IMR-90 (cell line): ENCODE data around the gene CLNS1A. TPM values are rescaled to one million over a fixed set of nuclear protein-coding genes. Genes with fewer than 3 reads are reported as not detected.
A peak's percentile ranks its signal among the peaks of the same experiment; 100 is the strongest.

Experiments used
- ATAC-seq: fragments of 200-7000 bp; cut with Tn5 transposase; 2 replicates; pipeline ENCODE4 v1.9.1; 2020; ENCODE audit warnings: low read depth, mild to moderate bottlenecking, moderate library complexity
- BruUV-seq: library from RNA; stranded (reverse); fragments of 400-500 nt; replicated peaks from 2 replicates; lab custom pipeline; 2021; lab: Mats Ljungman, UMichigan
- CTCF ChIA-PET: fragments of 300-600 bp; formaldehyde crosslinking; extraction: SDS; loops from one replicate; lab custom pipeline; 2021; ENCODE audit warnings: antibody characterized with exemption; lab: Yijun Ruan, JAX
- POLR2A ChIA-PET: fragments of 300-600 bp; sonication (Branson Sonifier 250); formaldehyde crosslinking; loops from one replicate; lab custom pipeline; 2022; ENCODE audit warnings: antibody characterized with exemption; ENCODE audit not compliant: unreplicated experiment; lab: Charles Lee
- DNase-seq: peaks from one replicate; pipeline ENCODE4 v3.0.0; 2013
- H2AFZ ChIP-seq: replicated peaks from 2 replicates; pipeline ENCODE3; 2013; ENCODE audit warnings: low read length, mild to moderate bottlenecking; ENCODE audit not compliant: poor library complexity
- H2AK5ac ChIP-seq: 2 replicates; pipeline ENCODE4 v1.6.1; 2013; ENCODE audit warnings: low read depth, low read length, inconsistent platforms
- H2AK9ac ChIP-seq: replicated peaks from 2 replicates; pipeline ENCODE3; 2013; ENCODE audit warnings: mild to moderate bottlenecking, low read depth, low read length, moderate library complexity; ENCODE audit not compliant: poor library complexity
- H2BK120ac ChIP-seq: 2 replicates; pipeline ENCODE4 v1.6.1; 2013; ENCODE audit warnings: low read depth, low read length, inconsistent platforms
- H2BK15ac ChIP-seq: 3 replicates; pipeline ENCODE4 v1.6.1; 2013; ENCODE audit warnings: low read depth, low read length, inconsistent platforms
- H2BK20ac ChIP-seq: 2 replicates; pipeline ENCODE4 v1.6.1; 2013; ENCODE audit warnings: low read depth, mild to moderate bottlenecking, inconsistent platforms, low read length, moderate library complexity
- H2BK5ac ChIP-seq: 2 replicates; pipeline ENCODE4 v1.6.1; 2013; ENCODE audit warnings: mild to moderate bottlenecking, low read depth, low read length, inconsistent platforms; ENCODE audit not compliant: poor library complexity, severe bottlenecking
- H3K14ac ChIP-seq: replicated peaks from 2 replicates; pipeline ENCODE4 v1.6.1; 2013; ENCODE audit warnings: low read depth, low read length, inconsistent platforms
- H3K18ac ChIP-seq: 2 replicates; pipeline ENCODE4 v1.6.1; 2013; ENCODE audit warnings: low read depth, low read length, control low read depth
- H3K23ac ChIP-seq: 2 replicates; pipeline ENCODE4 v1.6.1; 2013; ENCODE audit warnings: low read depth, low read length, inconsistent platforms
- H3K27ac ChIP-seq: 2 replicates; pipeline ENCODE4 v1.5.1; 2013; ENCODE audit warnings: mild to moderate bottlenecking, control low read depth, low read length; ENCODE audit not compliant: insufficient read depth
- H3K27me3 ChIP-seq: 2 replicates; pipeline ENCODE4 v1.6.1; 2013; ENCODE audit warnings: low read length; ENCODE audit not compliant: control insufficient read depth, insufficient read depth
- H3K36me3 ChIP-seq: 2 replicates; pipeline ENCODE4 v1.6.1; 2013; ENCODE audit warnings: low read length, mixed read lengths; ENCODE audit not compliant: control insufficient read depth, insufficient read depth
- H3K4ac ChIP-seq: 2 replicates; pipeline ENCODE4 v1.6.1; 2013; ENCODE audit warnings: low read depth, low read length, inconsistent platforms
- H3K4me1 ChIP-seq: 2 replicates; pipeline ENCODE4 v1.6.1; 2013; ENCODE audit warnings: low read length, mixed read lengths; ENCODE audit not compliant: control insufficient read depth, insufficient read depth
- H3K4me2 ChIP-seq: 2 replicates; pipeline ENCODE4 v1.6.1; 2013; ENCODE audit warnings: low read depth, mild to moderate bottlenecking, control low read depth, low read length, moderate library complexity
- H3K4me3 ChIP-seq: 2 replicates; pipeline ENCODE4 v1.5.1; 2013; ENCODE audit warnings: low read depth, mild to moderate bottlenecking, control low read depth, low read length, moderate library complexity; ENCODE audit not compliant: insufficient read depth
- H3K56ac ChIP-seq: 2 replicates; pipeline ENCODE4 v1.6.1; 2013; ENCODE audit warnings: low read length, inconsistent platforms; ENCODE audit not compliant: insufficient read depth; ENCODE audit errors: extremely low read depth
- H3K79me1 ChIP-seq, 2 experiments: 2 replicates each; pipeline ENCODE4 v1.6.1; 2013; ENCODE audit warnings: low read length in 2 of 2, inconsistent platforms in 1 of 2, low read depth in 1 of 2
- H3K9ac ChIP-seq: 2 replicates; pipeline ENCODE4 v1.6.1; 2013; ENCODE audit warnings: low read depth, low read length, control low read depth
- H3K9me1 ChIP-seq: 2 replicates; pipeline ENCODE4 v1.6.1; 2013; ENCODE audit warnings: low read length, inconsistent platforms; ENCODE audit not compliant: insufficient read depth
- H3K9me3 ChIP-seq: 2 replicates; pipeline ENCODE4 v1.6.1; 2013; ENCODE audit warnings: low read length; ENCODE audit not compliant: control insufficient read depth, insufficient read depth
- H4K20me1 ChIP-seq: 2 replicates; pipeline ENCODE4 v1.6.1; 2013; ENCODE audit warnings: low read length, inconsistent platforms; ENCODE audit not compliant: insufficient read depth
- H4K5ac ChIP-seq: 2 replicates; pipeline ENCODE4 v1.6.1; 2013; ENCODE audit warnings: mild to moderate bottlenecking, low read depth, low read length, control low read depth
- H4K8ac ChIP-seq, 2 experiments: 2 replicates each; pipeline ENCODE4 v1.6.1; 2013; ENCODE audit warnings: low read depth in 2 of 2, low read length in 2 of 2, control low read depth in 1 of 2, inconsistent platforms in 1 of 2
- H4K91ac ChIP-seq: 2 replicates; pipeline ENCODE4 v1.6.1; 2013; ENCODE audit warnings: low read depth, low read length, inconsistent platforms; ENCODE audit not compliant: insufficient read depth
- MAFK ChIP-seq: IDR thresholded peaks from 2 replicates; pipeline ENCODE4 v1.6.1; 2012; ENCODE audit warnings: low read depth, low read length, improper control_type of control experiment
- WGBS, 2 experiments: methylation state at CpG; one replicate each; pipeline versions ENCODE4 v1.1.5 to v1.1.7; 2013; ENCODE audit warnings: missing lambda C conversion rate in 2 of 2; ENCODE audit not compliant: insufficient read length in 1 of 2; ENCODE audit errors: extremely low coverage in 2 of 2; 5-methylcytosine and 5-hydroxymethylcytosine counted together
- dilution Hi-C: fragments of 300-500 bp; cut with HindIII; formaldehyde crosslinking; loops from one replicate; pipeline ENCODE4 v1.14.3; 2018; ENCODE audit warnings: low sequenced_read_pairs; ENCODE audit not compliant: unreplicated experiment
- in situ Hi-C: fragments of 300-500 bp; cut with MboI; formaldehyde crosslinking; loops from 3 replicates; pipeline ENCODE4 v1.14.3; 2019; ENCODE audit warnings: low sequenced_read_pairs, inconsistent platforms, mixed read lengths
- intact Hi-C: fragments of 100-400 bp; cut with micrococcal nuclease; formaldehyde crosslinking; loops from 2 replicates; pipeline ENCODE4 v1.10.0; 2022
- polyA plus RNA-seq, 3 experiments: library from polyadenylated mRNA; depleted of rRNA; stranded (reverse); fragments of >200 nt; gene quantifications; 2 replicates each; pipeline ENCODE4 v1.2.3, GENCODE V29; 2012; ENCODE audit warnings: low replicate concordance in 1 of 3
- total RNA-seq: library from RNA; depleted of rRNA; stranded (reverse); fragments of >200 nt; gene quantifications from 2 replicates; pipeline ENCODE4 v1.2.3, GENCODE V29; 2012
- TF ChIP-seq, protein P1 (sequence below): fragments of 150-350 bp; IDR thresholded peaks from 2 replicates; pipeline ENCODE4 v1.6.1; 2017; ENCODE audit warnings: mild to moderate bottlenecking, antibody characterized with exemption, low read length, low read depth

Gene CLNS1A
- total and polyA plus RNA-seq, 2 of the 4 experiments (the other 2 are of a cell fraction): 66.7 to 97.0 TPM

DNA sequence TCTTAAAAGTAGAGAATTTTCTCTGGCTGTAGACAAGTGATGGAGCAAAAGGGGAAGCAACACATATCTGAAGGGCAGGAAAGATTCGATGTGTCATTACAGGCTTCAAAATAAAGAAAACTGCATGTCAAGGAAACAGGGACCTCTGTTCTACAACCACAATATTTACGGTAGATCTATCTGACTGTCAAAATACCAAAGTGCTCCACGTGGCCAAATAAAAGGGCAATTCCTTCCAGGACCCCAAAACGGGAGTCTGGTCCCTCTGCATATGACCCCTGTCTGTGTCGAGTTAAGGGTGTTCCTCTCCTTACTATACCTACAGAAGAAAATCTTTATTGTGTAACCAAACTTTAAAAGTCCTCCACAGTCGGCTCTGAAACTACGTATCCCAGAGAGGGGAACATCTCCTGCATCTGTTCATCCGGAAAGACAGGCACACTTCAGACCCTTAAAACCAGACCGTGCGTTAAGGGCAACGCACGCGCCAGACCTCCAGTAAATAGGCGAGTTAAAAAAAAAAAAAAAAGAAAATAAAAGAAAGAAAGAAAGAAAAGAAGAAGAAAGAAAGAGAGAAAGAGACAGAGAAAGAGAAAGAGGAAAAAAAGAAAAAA lies 756 bp downstream of the CLNS1A start:
- peak overlapping the region; percentile 61; the same call in 1 of the 2 replicates for H3K4ac ChIP-seq
- H3K4me2 ChIP-seq: peak overlapping the region; percentile 99
- no peaks in the 10 kb centered on the region; the same call in 1 of the 2 replicates for H4K20me1 ChIP-seq
- no peaks in the 10 kb centered on the region; the same call in 1 of the 2 replicates for H3K36me3 ChIP-seq
- ChIA-PET CTCF (no interaction called here), POLR2A (no interaction called here)
- TF ChIP-seq MAFK: no peak
- TF ChIP-seq, protein P1, sequence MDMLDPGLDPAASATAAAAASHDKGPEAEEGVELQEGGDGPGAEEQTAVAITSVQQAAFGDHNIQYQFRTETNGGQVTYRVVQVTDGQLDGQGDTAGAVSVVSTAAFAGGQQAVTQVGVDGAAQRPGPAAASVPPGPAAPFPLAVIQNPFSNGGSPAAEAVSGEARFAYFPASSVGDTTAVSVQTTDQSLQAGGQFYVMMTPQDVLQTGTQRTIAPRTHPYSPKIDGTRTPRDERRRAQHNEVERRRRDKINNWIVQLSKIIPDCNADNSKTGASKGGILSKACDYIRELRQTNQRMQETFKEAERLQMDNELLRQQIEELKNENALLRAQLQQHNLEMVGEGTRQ: 0 out of 2 replicates have a peak, but pooled peaks have one; percentile 12
- DNase-seq (no peak), ATAC-seq (no peak)
- peak overlapping the region; percentile 80 for H4K5ac ChIP-seq
- peak overlapping the region; percentile 25 for H2BK5ac ChIP-seq
- no peak overlapping the region for H3K18ac ChIP-seq
- peaks cover 5% of the 10 kb centered on the region for H3K4me1 ChIP-seq
- H2BK15ac ChIP-seq: no peak overlapping the region
- intact Hi-C loops (no loop called here), dilution Hi-C loops (no loop called here), in situ Hi-C loops (no loop called here)
- H2AK5ac ChIP-seq: no peak overlapping the region
- peak overlapping the region in 1 of 2 experiments; percentile 54; a peak in 1 of 4 replicates for H4K8ac ChIP-seq
- H3K27me3 ChIP-seq: no peaks in the 10 kb centered on the region
- peak overlapping the region; percentile 84 for H3K23ac ChIP-seq
- peak overlapping the region; percentile 26 for H3K27ac ChIP-seq
- peak overlapping the region; percentile 91 for H3K4me3 ChIP-seq
- 0 out of 2 replicates have a peak overlapping the region, but pooled peaks have one; percentile 19 for H3K56ac ChIP-seq
- TSS peak; percentile 63 for BruUV-seq
- peak overlapping the region; percentile 90 for H3K9ac ChIP-seq
- peak overlapping the region; percentile 86; the same call in 1 of the 2 replicates for H3K14ac ChIP-seq
- H2AK9ac ChIP-seq: no peak overlapping the region
- H3K79me1 ChIP-seq: peaks cover 6 to 39% of the 10 kb centered on the region in 2 experiments; a peak in 3 of 4 replicates
- H2BK120ac ChIP-seq: no peak overlapping the region
- no peak overlapping the region for H2BK20ac ChIP-seq
- H3K9me1 ChIP-seq: peaks cover 7% of the 10 kb centered on the region
- no peak overlapping the region for H4K91ac ChIP-seq
- WGBS, 2 experiments: no CpG with 5 or more reads among the region's 14 CpGs
- peak overlapping the region; percentile 45 for H2AFZ ChIP-seq
- no peaks in the 10 kb centered on the region for H3K9me3 ChIP-seq
